ENCODE data around the gene GRK2.

GRCh38 chr11:67310246-67311050 is 44.2 kb downstream of the GRK2 start:
- TF ChIP-seq CTCF (IDR thresholded peaks at IDR 0.05) = no peak
- no peak for TF ChIP-seq ZFX (IDR thresholded peaks at IDR 0.05; ENCODE audit: borderline replicate concordance)
